GM23248 (cell line): Measurements from ENCODE around the gene STARD13. TPM values are rescaled to one million over a fixed set of nuclear protein-coding genes. Genes with fewer than 3 reads are reported as not detected.

Source experiments
- DNase-seq: peaks from one replicate; pipeline ENCODE4 v3.0.0-alpha.2; 2015
- H2AFZ ChIP-seq: fragments of 200-600 bp; sonication (generic); 2 replicates; pipeline ENCODE4 v1.6.1; 2016; ENCODE audit warnings: antibody characterized with exemption
- H3F3A ChIP-seq: fragments of 200-600 bp; sonication (generic); 2 replicates; pipeline ENCODE4 v1.6.1; 2016; ENCODE audit warnings: mild to moderate bottlenecking, antibody characterized with exemption, mixed run types; ENCODE audit not compliant: insufficient read depth
- H3K27ac ChIP-seq: fragments of 200-600 bp; sonication (generic); 2 replicates; pipeline ENCODE4 v1.5.1; 2016; ENCODE audit warnings: mild to moderate bottlenecking
- H3K27me3 ChIP-seq: fragments of 200-600 bp; sonication (generic); replicated peaks from 2 replicates; pipeline ENCODE4 v1.6.1; 2016; ENCODE audit warnings: mild to moderate bottlenecking; ENCODE audit not compliant: insufficient read depth
- H3K36me3 ChIP-seq: fragments of 200-600 bp; sonication (generic); 2 replicates; pipeline ENCODE4 v1.6.1; 2016; ENCODE audit warnings: low read depth, mild to moderate bottlenecking
- H3K4me1 ChIP-seq: fragments of 200-600 bp; sonication (generic); 2 replicates; pipeline ENCODE4 v1.6.1; 2016; ENCODE audit warnings: mild to moderate bottlenecking; ENCODE audit not compliant: insufficient read depth
- H3K4me2 ChIP-seq: fragments of 200-600 bp; sonication (generic); one replicate; pipeline ENCODE4 v1.6.1; 2016; ENCODE audit warnings: mild to moderate bottlenecking; ENCODE audit not compliant: unreplicated experiment
- H3K4me3 ChIP-seq: fragments of 200-600 bp; sonication (generic); 2 replicates; pipeline ENCODE4 v1.5.1; 2016; ENCODE audit warnings: mild to moderate bottlenecking
- H3K79me2 ChIP-seq: fragments of 200-600 bp; sonication (generic); 2 replicates; pipeline ENCODE4 v1.6.1; 2016; ENCODE audit warnings: mild to moderate bottlenecking; ENCODE audit not compliant: insufficient read depth
- H3K9ac ChIP-seq: fragments of 200-600 bp; sonication (generic); 2 replicates; pipeline ENCODE4 v1.6.1; 2016; ENCODE audit warnings: mild to moderate bottlenecking
- H3K9me2 ChIP-seq: fragments of 200-600 bp; sonication (generic); 2 replicates; pipeline ENCODE4 v1.6.1; 2016; ENCODE audit warnings: mixed run types, mild to moderate bottlenecking, moderate library complexity; ENCODE audit not compliant: insufficient read depth
- H3K9me3 ChIP-seq: fragments of 200-600 bp; sonication (generic); one replicate; pipeline ENCODE4 v1.6.1; 2017; ENCODE audit warnings: low read depth
- H4K20me1 ChIP-seq: fragments of 200-600 bp; sonication (generic); 2 replicates; pipeline ENCODE4 v1.6.0; 2016; ENCODE audit not compliant: insufficient read depth
- EZH2 ChIP-seq: fragments of 200-600 bp; sonication (generic); IDR thresholded peaks from 2 replicates; pipeline ENCODE4 v1.6.1; 2018; ENCODE audit warnings: antibody characterized with exemption, mild to moderate bottlenecking; ENCODE audit not compliant: insufficient read depth, poor library complexity, severe bottlenecking
- EZH2phosphoT487 ChIP-seq: fragments of 200-600 bp; sonication (generic); IDR thresholded peaks from 2 replicates; pipeline ENCODE4 v1.6.1; 2018; ENCODE audit warnings: antibody characterized with exemption, moderate library complexity, mild to moderate bottlenecking, low read depth; ENCODE audit not compliant: insufficient read depth
- WGBS, 2 experiments: methylation state at CpG; one replicate each; pipeline ENCODE4 v1.1.6; 2015 to 2017; ENCODE audit warnings: low lambda C conversion rate in 2 of 2, low coverage in 1 of 2; ENCODE audit errors: missing lambda C conversion rate in 2 of 2; 5-methylcytosine and 5-hydroxymethylcytosine counted together
- in situ Hi-C: fragments of 300-500 bp; cut with MboI; formaldehyde crosslinking; loops from 2 replicates; pipeline ENCODE4 v1.15.0; 2020
- polyA plus RNA-seq: library from polyadenylated mRNA; unstranded; fragments of >200 nt; fragmentation: Nextera tagmentation; extraction: Ambion mirVana; gene quantifications from 2 replicates; pipeline ENCODE4 v1.2.1, GENCODE V29; 2016
- total RNA-seq: library from RNA; depleted of rRNA; stranded (reverse); fragments of >200 nt; shearing (Covaris generic); gene quantifications from 2 replicates; pipeline ENCODE4 v1.2.3, GENCODE V29; 2014

Gene STARD13
- total and polyA plus RNA-seq, 2 experiments from 2014 or later = 13.8 to 16.6 TPM

GRCh38 chr13:33184112-33184490 is 101.5 kb downstream of the STARD13 start:
- H3K27ac ChIP-seq = peak overlapping the region; percentile 61
- peak overlapping the region; percentile 33; the same call in 1 of the 2 replicates for H3K9ac ChIP-seq
- no peaks in the 10 kb centered on the region for H3K9me3 ChIP-seq
- no peak overlapping the region for H3K4me3 ChIP-seq
- DNase-seq = no peak
- H2AFZ ChIP-seq = no peak overlapping the region
- peaks cover 21% of the 10 kb centered on the region for H3F3A ChIP-seq
- TF ChIP-seq EZH2phosphoT487 = no peak
- no peak for TF ChIP-seq EZH2
- no peaks in the 10 kb centered on the region for H3K27me3 ChIP-seq
- in situ Hi-C loops = no loop called here
- peaks cover 98% of the 10 kb centered on the region for H3K79me2 ChIP-seq
- H4K20me1 ChIP-seq = peaks cover 5% of the 10 kb centered on the region; the same call in 1 of the 2 replicates
- no peak overlapping the region for H3K4me2 ChIP-seq
- peaks cover 2% of the 10 kb centered on the region; the same call in 1 of the 2 replicates for H3K36me3 ChIP-seq
- peaks cover 39% of the 10 kb centered on the region for H3K4me1 ChIP-seq
- no peaks in the 10 kb centered on the region for H3K9me2 ChIP-seq
- WGBS, 2 experiments = 97% methylated on average over 2 of the region's 2 CpGs

- 73 to 82% methylated on average over 3 of the region's 3 CpGs for WGBS, 2 experiments
- peak overlapping the region; percentile 33; the same call in 1 of the 2 replicates for H3K9ac ChIP-seq
- in situ Hi-C loops = no loop called here
Observed at GRCh38 chr13:33183431-33184111, 102.0 kb downstream of the STARD13 start.

DNA sequence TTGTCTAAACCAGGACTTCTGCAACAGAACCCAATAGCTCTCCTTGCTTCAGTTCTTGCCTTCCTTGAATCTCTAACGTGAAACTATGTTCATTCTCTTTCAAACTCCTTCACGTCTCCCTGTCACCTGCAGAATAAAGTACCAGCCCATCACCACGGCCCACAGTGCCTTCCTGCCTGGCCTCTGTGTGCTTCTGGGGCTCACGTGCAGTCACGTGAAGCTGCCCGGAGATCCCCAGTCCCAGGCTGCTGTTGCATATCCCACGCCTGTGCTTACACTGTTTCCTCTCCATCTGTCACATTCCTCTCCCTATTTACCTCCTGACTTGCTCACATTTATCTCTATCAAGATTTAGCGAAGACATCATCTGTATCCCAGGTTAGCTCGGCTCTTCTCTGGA is 102.8 kb downstream of the STARD13 start:
- H3K79me2 ChIP-seq = peaks cover 96% of the 10 kb centered on the region
- in situ Hi-C loops = no loop called here
- 98% methylated on average over 9 of the region's 9 CpGs for WGBS, 2 experiments

More at GRCh38 chr13:33183431-33184111, 102.0 kb downstream of the STARD13 start:
- Histone ChIP-seq H3K9me3 (no peaks in the 10 kb centered on the region), H3K4me2 (no peak overlapping the region), H3K79me2 (peaks cover 98% of the 10 kb centered on the region), H3K27ac (peak overlapping the region; percentile 61), H3F3A (peaks cover 27% of the 10 kb centered on the region), H3K4me1 (peaks cover 38% of the 10 kb centered on the region), H3K36me3 (peaks cover 7% of the 10 kb centered on the region; the same call in 1 of the 2 replicates), H3K4me3 (no peak overlapping the region), H3K9me2 (no peaks in the 10 kb centered on the region), H2AFZ (no peak overlapping the region), H3K27me3 (no peaks in the 10 kb centered on the region), H4K20me1 (peaks cover 10% of the 10 kb centered on the region; the same call in 1 of the 2 replicates)
- peak; percentile 74 for DNase-seq
- TF ChIP-seq EZH2 (no peak), EZH2phosphoT487 (no peak)

DNA sequence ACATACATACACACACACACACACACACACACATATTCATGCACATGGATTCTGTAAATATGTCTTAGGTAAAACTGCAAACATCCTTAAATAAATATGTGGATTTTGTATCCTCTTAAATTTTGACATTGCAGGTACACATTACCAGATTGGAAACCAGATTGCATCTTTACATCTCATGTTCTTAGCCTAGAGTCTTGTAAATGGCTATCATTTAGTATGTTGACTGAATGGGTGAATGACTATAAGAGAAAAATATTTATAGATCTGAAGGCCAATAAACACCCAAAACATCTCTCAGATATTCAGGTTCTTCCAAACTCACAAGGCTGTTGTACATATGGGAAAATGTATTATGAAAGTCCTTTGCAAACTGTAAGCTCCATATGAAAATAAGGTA is 104.3 kb downstream of the STARD13 start:
- Histone ChIP-seq H3K4me2 (no peak overlapping the region), H3K9me3 (no peaks in the 10 kb centered on the region), H3K27me3 (no peaks in the 10 kb centered on the region), H4K20me1 (peaks cover 7% of the 10 kb centered on the region; the same call in 1 of the 2 replicates), H3K79me2 (peaks cover 96% of the 10 kb centered on the region), H3F3A (peaks cover 32% of the 10 kb centered on the region), H2AFZ (no peak overlapping the region), H3K9ac (no peak overlapping the region), H3K36me3 (peaks cover 8% of the 10 kb centered on the region; the same call in 1 of the 2 replicates), H3K4me1 (peaks cover 37% of the 10 kb centered on the region), H3K27ac (no peak overlapping the region), H3K9me2 (no peaks in the 10 kb centered on the region), H3K4me3 (no peak overlapping the region)
- TF ChIP-seq EZH2phosphoT487 (no peak), EZH2 (no peak)
- in situ Hi-C loops = no loop called here
- DNase-seq = no peak

More for the DNA sequence above, 102.8 kb downstream of the STARD13 start:
- peaks cover 10% of the 10 kb centered on the region; the same call in 1 of the 2 replicates for H4K20me1 ChIP-seq
- H3K9me3 ChIP-seq = no peaks in the 10 kb centered on the region
- H3K36me3 ChIP-seq = peaks cover 8% of the 10 kb centered on the region; the same call in 1 of the 2 replicates
- H3K27ac ChIP-seq = 0 out of 2 replicates have a peak overlapping the region, but pooled peaks have one; percentile 61
- no peaks in the 10 kb centered on the region for H3K9me2 ChIP-seq
- peaks cover 36% of the 10 kb centered on the region for H3K4me1 ChIP-seq
- no peak for TF ChIP-seq EZH2
- no peak for TF ChIP-seq EZH2phosphoT487
- H3F3A ChIP-seq = peaks cover 34% of the 10 kb centered on the region
- no peak for DNase-seq
- H3K27me3 ChIP-seq = no peaks in the 10 kb centered on the region
- no peak overlapping the region for H3K9ac ChIP-seq
- no peak overlapping the region for H3K4me3 ChIP-seq
- no peak overlapping the region for H3K4me2 ChIP-seq
- no peak overlapping the region for H2AFZ ChIP-seq
